Chondrocyte (in vitro differentiated cells): ENCODE results near the gene TNFAIP1. TPM values are rescaled to one million over a fixed set of nuclear protein-coding genes. Genes with fewer than 3 reads are reported as not detected.
A peak's percentile ranks its signal among the peaks of the same experiment; 100 is the strongest.
"Not testable (repeated sequence)": the region's sequence is repeated elsewhere in the genome, so short reads cannot be mapped to it uniquely, and the experiment has no call there.

Experiments
- DNase-seq: peaks from one replicate; pipeline ENCODE4 v3.0.0; 2021; ENCODE audit warnings: mixed read lengths, low spot score
- H3K27ac Mint-ChIP-seq: one replicate; pipeline ENCODE4 v1.8.0; 2021; ENCODE audit warnings: mild to moderate bottlenecking, moderate library complexity, mixed read lengths; ENCODE audit not compliant: unreplicated experiment
- H3K27me3 Mint-ChIP-seq: 2 replicates; pipeline ENCODE4 v1.8.0; 2021; ENCODE audit warnings: low read depth, mixed read lengths
- H3K36me3 Mint-ChIP-seq: 2 replicates; pipeline ENCODE4 v1.8.0; 2021; ENCODE audit warnings: low read depth, mixed read lengths
- H3K4me1 Mint-ChIP-seq: 2 replicates; pipeline ENCODE4 v1.8.0; 2021; ENCODE audit warnings: low read depth, mild to moderate bottlenecking, mixed read lengths
- H3K4me3 Mint-ChIP-seq: one replicate; pipeline ENCODE4 v1.8.0; 2021; ENCODE audit warnings: mild to moderate bottlenecking, moderate library complexity, mixed read lengths; ENCODE audit not compliant: unreplicated experiment
- H3K9me3 Mint-ChIP-seq: 2 replicates; pipeline ENCODE4 v1.8.0; 2021; ENCODE audit warnings: low read depth, mixed read lengths
- CTCF ChIP-seq: fragments of 200-600 bp; sonication (generic); IDR thresholded peaks from 2 replicates; pipeline ENCODE4 v1.5.0; 2021; ENCODE audit warnings: antibody characterized with exemption, mild to moderate bottlenecking, moderate library complexity
- total RNA-seq: library from RNA; stranded (reverse); gene quantifications from 3 replicates; pipeline ENCODE4 v1.2.1, GENCODE V29; 2021

The TNFAIP1 gene
- total RNA-seq, 1 donor from 2014 or later = 79.5 TPM

- Mint-ChIP-seq H3K27ac (peak overlapping the region; percentile 99), H3K4me1 (peaks cover 48% of the 10 kb centered on the region), H3K27me3 (no peaks in the 10 kb centered on the region), H3K4me3 (peak overlapping the region; percentile 55), H3K36me3 (peaks cover 20% of the 10 kb centered on the region), H3K9me3 (no peaks in the 10 kb centered on the region)
- TF ChIP-seq CTCF = peak; percentile 14
- DNase-seq = no peak
Measured at GRCh38 chr17:28338056-28338768, 2.7 kb downstream of the TNFAIP1 start.

- DNase-seq = peak; percentile 64
- not testable (repeated sequence) for H3K27me3 Mint-ChIP-seq, H3K9me3 Mint-ChIP-seq
- peaks cover 20% of the 10 kb centered on the region for H3K36me3 Mint-ChIP-seq
- peak overlapping the region; percentile 55 for H3K4me3 Mint-ChIP-seq
- H3K4me1 Mint-ChIP-seq = peaks cover 42% of the 10 kb centered on the region
- H3K27ac Mint-ChIP-seq = peak overlapping the region; percentile 99
Measured at GRCh38 chr17:28338769-28339212, 3.2 kb downstream of the TNFAIP1 start.

GRCh38 chr17:28339431-28339830 is 3.9 kb downstream of the TNFAIP1 start:
- peaks cover 36% of the 10 kb centered on the region for H3K4me1 Mint-ChIP-seq
- peak; percentile 94 for DNase-seq
- peak overlapping the region; percentile 17 for H3K27ac Mint-ChIP-seq
- H3K27me3 Mint-ChIP-seq = no peaks in the 10 kb centered on the region
- peaks cover 24% of the 10 kb centered on the region for H3K36me3 Mint-ChIP-seq
- no peaks in the 10 kb centered on the region for H3K9me3 Mint-ChIP-seq
- no peak overlapping the region for H3K4me3 Mint-ChIP-seq
- TF ChIP-seq CTCF = no peak

GRCh38 chr17:28340374-28340773 is 4.8 kb downstream of the TNFAIP1 start:
- no peak for DNase-seq
- Mint-ChIP-seq H3K4me1 (peaks cover 35% of the 10 kb centered on the region), H3K4me3 (no peak overlapping the region), H3K36me3 (peaks cover 26% of the 10 kb centered on the region), H3K9me3 (no peaks in the 10 kb centered on the region), H3K27me3 (no peaks in the 10 kb centered on the region), H3K27ac (no peak overlapping the region)
- TF ChIP-seq CTCF = no peak

GRCh38 chr17:28341516-28341915 is 6.0 kb downstream of the TNFAIP1 start:
- Mint-ChIP-seq H3K27ac (no peak overlapping the region), H3K4me1 (peaks cover 42% of the 10 kb centered on the region), H3K4me3 (no peak overlapping the region), H3K36me3 (peaks cover 29% of the 10 kb centered on the region), H3K9me3 (no peaks in the 10 kb centered on the region), H3K27me3 (no peaks in the 10 kb centered on the region)
- DNase-seq = no peak
- no peak for TF ChIP-seq CTCF

- peaks cover 42% of the 10 kb centered on the region for H3K4me1 Mint-ChIP-seq
- H3K9me3 Mint-ChIP-seq = no peaks in the 10 kb centered on the region
- DNase-seq = no peak
- no peaks in the 10 kb centered on the region for H3K27me3 Mint-ChIP-seq
- H3K27ac Mint-ChIP-seq = no peak overlapping the region
- H3K4me3 Mint-ChIP-seq = no peak overlapping the region
- no peak for TF ChIP-seq CTCF
- H3K36me3 Mint-ChIP-seq = peaks cover 29% of the 10 kb centered on the region
Measured at GRCh38 chr17:28342313-28342712, 6.8 kb downstream of the TNFAIP1 start.
